ENCODE measurements around the gene URAD.
A peak's percentile ranks its signal among the peaks of the same experiment; 100 is the strongest.

URAD gene

DNA sequence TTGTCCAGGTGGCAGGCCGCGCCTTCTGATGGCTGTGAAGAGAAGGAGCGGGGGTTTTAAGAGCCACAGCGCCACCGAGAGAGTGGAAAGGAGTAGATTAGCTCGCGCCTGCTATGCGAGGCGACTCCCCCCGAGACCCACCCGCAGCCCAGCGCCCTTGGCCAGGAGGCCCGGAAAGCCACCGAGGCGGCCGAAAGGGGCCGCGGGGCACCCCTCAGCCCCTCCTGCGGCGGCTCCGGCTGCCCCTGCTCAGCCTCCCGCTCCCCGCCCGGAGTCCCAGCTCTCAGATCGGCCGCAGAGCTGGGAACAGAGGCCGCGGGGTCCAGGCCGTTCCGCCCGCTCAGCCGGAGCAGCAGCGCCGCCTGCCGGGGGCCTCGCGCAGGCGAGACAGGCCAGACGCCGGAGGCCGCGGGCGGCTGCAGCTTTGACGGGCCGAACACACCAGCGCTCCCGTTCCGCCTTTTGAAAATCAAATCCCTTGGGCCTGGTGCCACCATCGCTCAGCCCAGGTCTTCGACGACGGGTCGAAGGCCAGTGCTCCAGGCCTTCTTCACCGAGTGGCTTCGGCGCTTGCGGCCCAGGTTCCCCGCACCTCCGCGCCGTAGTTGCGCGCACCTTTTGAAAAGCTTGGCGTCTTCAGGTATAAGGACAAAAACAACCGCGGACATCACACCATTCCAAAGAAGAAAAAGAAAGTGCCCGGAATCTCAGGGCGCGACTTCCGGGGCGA lies 34.7 kb downstream of the URAD start:
- H3K4me1 ChIP-seq (ENCODE audit: control insufficient read depth, low read length), result peaks cover 9% of the 10 kb centered on the region
- H3F3A ChIP-seq (ENCODE audit: control insufficient read depth, insufficient read depth), result no peaks in the 10 kb centered on the region
- H3K27me3 ChIP-seq (ENCODE audit: control insufficient read depth, low read length), result peaks cover 19% of the 10 kb centered on the region
- no peaks in the 10 kb centered on the region for H3K9me2 ChIP-seq (replicated peaks; ENCODE audit: control insufficient read depth, low read length)
- peak overlapping the region; percentile 49 for H3K4me2 ChIP-seq (ENCODE audit: low read length)
- no peaks in the 10 kb centered on the region for H3K9me3 ChIP-seq (ENCODE audit: control insufficient read depth, insufficient read depth, low read length)
- peak overlapping the region; percentile 34 for H3K4me3 ChIP-seq (ENCODE audit: low read length)
- H3K27ac ChIP-seq (ENCODE audit: low read depth, low read length), result no peak overlapping the region
- no peaks in the 10 kb centered on the region for H3K36me3 ChIP-seq (ENCODE audit: control insufficient read depth, low read length)
- no peaks in the 10 kb centered on the region for H4K20me1 ChIP-seq (ENCODE audit: control insufficient read depth, insufficient read depth, low read depth, low read length)
- TF ChIP-seq, protein P1, sequence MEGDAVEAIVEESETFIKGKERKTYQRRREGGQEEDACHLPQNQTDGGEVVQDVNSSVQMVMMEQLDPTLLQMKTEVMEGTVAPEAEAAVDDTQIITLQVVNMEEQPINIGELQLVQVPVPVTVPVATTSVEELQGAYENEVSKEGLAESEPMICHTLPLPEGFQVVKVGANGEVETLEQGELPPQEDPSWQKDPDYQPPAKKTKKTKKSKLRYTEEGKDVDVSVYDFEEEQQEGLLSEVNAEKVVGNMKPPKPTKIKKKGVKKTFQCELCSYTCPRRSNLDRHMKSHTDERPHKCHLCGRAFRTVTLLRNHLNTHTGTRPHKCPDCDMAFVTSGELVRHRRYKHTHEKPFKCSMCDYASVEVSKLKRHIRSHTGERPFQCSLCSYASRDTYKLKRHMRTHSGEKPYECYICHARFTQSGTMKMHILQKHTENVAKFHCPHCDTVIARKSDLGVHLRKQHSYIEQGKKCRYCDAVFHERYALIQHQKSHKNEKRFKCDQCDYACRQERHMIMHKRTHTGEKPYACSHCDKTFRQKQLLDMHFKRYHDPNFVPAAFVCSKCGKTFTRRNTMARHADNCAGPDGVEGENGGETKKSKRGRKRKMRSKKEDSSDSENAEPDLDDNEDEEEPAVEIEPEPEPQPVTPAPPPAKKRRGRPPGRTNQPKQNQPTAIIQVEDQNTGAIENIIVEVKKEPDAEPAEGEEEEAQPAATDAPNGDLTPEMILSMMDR (IDR thresholded peaks at IDR 0.05; ENCODE audit: low read depth, low read length, poor library complexity, severe bottlenecking), result peak; percentile 77
- TF ChIP-seq EZH2phosphoT487 (IDR thresholded peaks at IDR 0.05; ENCODE audit: borderline replicate concordance, low read length), result no peak
- no peaks in the 10 kb centered on the region for H3K79me2 ChIP-seq (ENCODE audit: control insufficient read depth, low read length)

DNA sequence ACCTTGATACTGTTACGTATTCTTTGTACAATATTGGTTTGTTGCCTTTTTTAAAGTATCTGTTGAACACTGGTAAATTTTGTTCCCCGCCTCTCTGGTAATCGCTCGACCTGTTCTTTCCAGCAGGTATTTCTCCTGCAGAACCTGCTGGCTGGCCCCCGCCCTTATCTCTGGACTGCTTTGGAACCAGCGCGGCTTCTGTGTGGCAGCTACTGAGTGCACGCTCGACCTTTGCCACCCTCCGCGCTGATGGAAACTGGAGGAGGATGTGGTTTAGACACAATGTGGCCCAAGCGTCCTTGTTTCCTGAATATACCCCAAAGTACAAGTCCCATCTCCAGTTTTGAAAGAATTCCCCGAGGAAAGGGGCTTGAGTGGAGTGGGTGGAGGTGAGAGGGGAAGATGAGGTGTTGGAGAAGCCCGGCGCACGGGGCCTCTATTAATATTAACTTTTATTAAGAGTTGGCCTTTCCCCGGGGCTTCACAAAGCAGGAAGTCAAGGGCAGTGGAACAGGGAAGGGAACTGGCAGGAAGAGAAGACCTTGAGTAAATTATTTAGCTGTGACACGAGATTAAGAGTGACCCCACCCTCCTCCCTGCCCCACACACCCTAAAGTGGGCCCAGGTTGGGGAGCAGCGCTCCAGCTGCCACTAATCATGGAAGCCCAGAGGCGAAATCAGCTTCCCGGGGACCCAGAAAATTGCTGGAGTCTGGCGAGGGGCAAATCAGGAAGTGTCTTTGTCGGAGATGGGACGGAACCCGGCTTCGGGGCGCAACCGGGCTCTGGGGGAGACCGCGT lies 35.4 kb downstream of the URAD start:
- H3K4me2 ChIP-seq (ENCODE audit: low read length), result peak overlapping the region; percentile 49
- H4K20me1 ChIP-seq (ENCODE audit: control insufficient read depth, insufficient read depth, low read depth, low read length), result no peaks in the 10 kb centered on the region
- H3K9me3 ChIP-seq (ENCODE audit: control insufficient read depth, insufficient read depth, low read length), result no peaks in the 10 kb centered on the region
- H3K4me1 ChIP-seq (ENCODE audit: control insufficient read depth, low read length), result peaks cover 9% of the 10 kb centered on the region
- no peaks in the 10 kb centered on the region for H3K9me2 ChIP-seq (replicated peaks; ENCODE audit: control insufficient read depth, low read length)
- TF ChIP-seq EZH2phosphoT487 (IDR thresholded peaks at IDR 0.05; ENCODE audit: borderline replicate concordance, low read length), result no peak
- peaks cover 16% of the 10 kb centered on the region for H3K27me3 ChIP-seq (ENCODE audit: control insufficient read depth, low read length)
- H3F3A ChIP-seq (ENCODE audit: control insufficient read depth, insufficient read depth), result no peaks in the 10 kb centered on the region
- H3K4me3 ChIP-seq (ENCODE audit: low read length), result peak overlapping the region; percentile 34
- H3K27ac ChIP-seq (ENCODE audit: low read depth, low read length), result no peak overlapping the region
- H3K79me2 ChIP-seq (ENCODE audit: control insufficient read depth, low read length), result no peaks in the 10 kb centered on the region
- H3K36me3 ChIP-seq (ENCODE audit: control insufficient read depth, low read length), result no peaks in the 10 kb centered on the region

DNA sequence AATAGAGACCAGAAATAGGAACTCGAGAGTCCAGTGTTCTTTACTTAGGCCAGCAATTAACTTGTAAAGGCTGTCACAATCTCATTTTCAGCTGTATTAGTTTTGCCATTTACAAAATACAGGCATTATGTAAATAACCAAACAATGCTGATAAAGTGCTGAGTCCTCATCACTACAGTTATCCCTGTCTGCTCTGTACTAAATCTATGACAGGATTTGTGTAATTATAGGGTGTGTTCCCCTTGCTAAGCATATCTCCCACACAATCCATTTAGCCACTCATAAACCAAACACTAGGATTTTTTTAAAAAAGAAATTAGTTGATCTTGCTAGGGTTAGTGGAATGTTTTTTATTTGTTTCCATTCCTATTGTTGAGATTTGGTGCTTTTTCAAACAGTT lies 45.5 kb downstream of the URAD start:
- H3F3A ChIP-seq (ENCODE audit: control insufficient read depth, insufficient read depth), result no peaks in the 10 kb centered on the region
- H3K9me3 ChIP-seq (ENCODE audit: control insufficient read depth, insufficient read depth, low read length), result no peaks in the 10 kb centered on the region
- H3K4me1 ChIP-seq (ENCODE audit: control insufficient read depth, low read length), result no peaks in the 10 kb centered on the region
- H3K27me3 ChIP-seq (ENCODE audit: control insufficient read depth, low read length), result no peaks in the 10 kb centered on the region
- no peaks in the 10 kb centered on the region for H4K20me1 ChIP-seq (ENCODE audit: control insufficient read depth, insufficient read depth, low read depth, low read length)
- no peaks in the 10 kb centered on the region for H3K79me2 ChIP-seq (ENCODE audit: control insufficient read depth, low read length)
- TF ChIP-seq EZH2phosphoT487 (IDR thresholded peaks at IDR 0.05; ENCODE audit: borderline replicate concordance, low read length), result no peak
- TF ChIP-seq, protein P1 (IDR thresholded peaks at IDR 0.05; ENCODE audit: low read depth, low read length, poor library complexity, severe bottlenecking), result no peak
- no peak overlapping the region for H3K27ac ChIP-seq (ENCODE audit: low read depth, low read length)
- H3K9me2 ChIP-seq (replicated peaks; ENCODE audit: control insufficient read depth, low read length), result no peaks in the 10 kb centered on the region
- H3K4me2 ChIP-seq (ENCODE audit: low read length), result no peak overlapping the region
- H3K4me3 ChIP-seq (ENCODE audit: low read length), result no peak overlapping the region
- no peaks in the 10 kb centered on the region for H3K36me3 ChIP-seq (ENCODE audit: control insufficient read depth, low read length)
